Mesendoderm (in vitro differentiated cells): Measurements from ENCODE around the gene LRBA.

Experiments
- DNase-seq: peaks from one replicate; pipeline ENCODE4 v3.0.0; 2013
- H2AK5ac ChIP-seq: 2 replicates; pipeline ENCODE4 v1.6.1; 2013; ENCODE audit warnings: low read length, inconsistent platforms
- H2BK120ac ChIP-seq: 2 replicates; pipeline ENCODE4 v1.6.1; 2013; ENCODE audit warnings: low read depth, mild to moderate bottlenecking, low read length, moderate library complexity, mixed read lengths
- H2BK15ac ChIP-seq: replicated peaks from 2 replicates; pipeline ENCODE4 v1.6.1; 2013; ENCODE audit warnings: low read depth, mild to moderate bottlenecking, moderate library complexity
- H2BK5ac ChIP-seq: 2 replicates; pipeline ENCODE4 v1.6.1; 2013; ENCODE audit warnings: low read length, inconsistent platforms
- H3K18ac ChIP-seq: 2 replicates; pipeline ENCODE4 v1.6.1; 2013; ENCODE audit warnings: mild to moderate bottlenecking, low read length, mixed read lengths
- H3K23ac ChIP-seq: one replicate; pipeline ENCODE4 v1.6.1; 2013; ENCODE audit warnings: low read length
- H3K27ac ChIP-seq: 2 replicates; pipeline ENCODE4 v1.5.1; 2013; ENCODE audit warnings: low read depth, mild to moderate bottlenecking, inconsistent platforms, low read length, moderate library complexity
- H3K27me3 ChIP-seq: 2 replicates; pipeline ENCODE4 v1.6.1; 2013; ENCODE audit warnings: low read length, control low read depth, mild to moderate bottlenecking, inconsistent platforms; ENCODE audit not compliant: insufficient read depth, poor library complexity
- H3K36me3 ChIP-seq: 2 replicates; pipeline ENCODE4 v1.6.1; 2013; ENCODE audit warnings: low read length, inconsistent platforms; ENCODE audit not compliant: control insufficient read depth, insufficient read depth
- H3K4ac ChIP-seq: one replicate; pipeline ENCODE4 v1.6.1; 2013; ENCODE audit warnings: low read depth, mild to moderate bottlenecking, low read length, moderate library complexity
- H3K4me1 ChIP-seq: 2 replicates; pipeline ENCODE4 v1.6.1; 2013; ENCODE audit warnings: low read depth, low read length, inconsistent platforms; ENCODE audit not compliant: control insufficient read depth
- H3K4me2 ChIP-seq: 2 replicates; pipeline ENCODE4 v1.6.1; 2013; ENCODE audit warnings: low read length
- H3K4me3 ChIP-seq: 2 replicates; pipeline ENCODE4 v1.5.1; 2013; ENCODE audit warnings: mild to moderate bottlenecking, low read length
- H3K56ac ChIP-seq: one replicate; pipeline ENCODE4 v1.6.1; 2013; ENCODE audit warnings: low read length
- H3K79me1 ChIP-seq: 2 replicates; pipeline ENCODE4 v1.6.1; 2013; ENCODE audit warnings: low read length, inconsistent platforms
- H3K79me2 ChIP-seq: 2 replicates; pipeline ENCODE4 v1.6.1; 2013; ENCODE audit warnings: mild to moderate bottlenecking, low read length; ENCODE audit not compliant: control insufficient read depth, insufficient read depth
- H3K9ac ChIP-seq: 2 replicates; pipeline ENCODE4 v1.6.1; 2013; ENCODE audit warnings: low read length, inconsistent platforms
- H4K5ac ChIP-seq: one replicate; pipeline ENCODE4 v1.6.1; 2013; ENCODE audit warnings: low read length
- H4K8ac ChIP-seq: one replicate; pipeline ENCODE4 v1.6.1; 2013; ENCODE audit warnings: low read depth, mild to moderate bottlenecking, control low read depth, low read length, moderate library complexity
- WGBS: extraction: QIAGEN DNeasy Blood & Tissue Kit; methylation state at CpG from one replicate; pipeline ENCODE4 v1.1.7; 2013; ENCODE audit warnings: low lambda C conversion rate, missing lambda C conversion rate; ENCODE audit not compliant: insufficient coverage; ENCODE audit errors: extremely low coverage; 5-methylcytosine and 5-hydroxymethylcytosine counted together

The LRBA gene

GRCh38 chr4:150784939-150785338 is 230.1 kb downstream of the LRBA start:
- no peak overlapping the region for H3K9ac ChIP-seq
- H2BK120ac ChIP-seq = no peak overlapping the region
- no peak overlapping the region for H2BK5ac ChIP-seq
- no peaks in the 10 kb centered on the region for H3K36me3 ChIP-seq
- H3K4me1 ChIP-seq = peaks cover 7% of the 10 kb centered on the region
- H3K27me3 ChIP-seq = no peaks in the 10 kb centered on the region
- no peak overlapping the region for H3K4me3 ChIP-seq
- no peak overlapping the region for H3K23ac ChIP-seq
- H2BK15ac ChIP-seq = no peak overlapping the region
- no peaks in the 10 kb centered on the region for H3K79me2 ChIP-seq
- no peak overlapping the region for H4K5ac ChIP-seq
- H3K79me1 ChIP-seq = no peaks in the 10 kb centered on the region
- no peak overlapping the region for H4K8ac ChIP-seq
- no CpG with 5 or more reads among the region's 8 CpGs for WGBS
- no peak overlapping the region for H3K56ac ChIP-seq
- no peak overlapping the region for H3K4ac ChIP-seq
- peak overlapping the region; percentile 18 for H3K18ac ChIP-seq
- H3K4me2 ChIP-seq = no peak overlapping the region
- no peak for DNase-seq
- no peak overlapping the region for H3K27ac ChIP-seq
- H2AK5ac ChIP-seq = no peak overlapping the region

GRCh38 chr4:150784305-150784704 is 230.8 kb downstream of the LRBA start:
- Histone ChIP-seq H2BK5ac (no peak overlapping the region), H4K5ac (no peak overlapping the region), H3K36me3 (no peaks in the 10 kb centered on the region), H2BK15ac (no peak overlapping the region), H4K8ac (no peak overlapping the region), H3K4me2 (no peak overlapping the region), H3K18ac (no peak overlapping the region), H3K4me3 (no peak overlapping the region), H3K79me2 (no peaks in the 10 kb centered on the region), H3K23ac (no peak overlapping the region), H3K4ac (no peak overlapping the region), H3K56ac (no peak overlapping the region), H3K79me1 (no peaks in the 10 kb centered on the region), H3K4me1 (peaks cover 6% of the 10 kb centered on the region), H2AK5ac (no peak overlapping the region), H3K9ac (no peak overlapping the region), H3K27me3 (no peaks in the 10 kb centered on the region), H2BK120ac (no peak overlapping the region), H3K27ac (no peak overlapping the region)
- WGBS = no CpG with 5 or more reads among the region's 4 CpGs
- DNase-seq = peak; percentile 18

GRCh38 chr4:150782921-150783320 is 232.2 kb downstream of the LRBA start:
- Histone ChIP-seq H3K9ac (no peak overlapping the region), H3K23ac (no peak overlapping the region), H2BK5ac (no peak overlapping the region), H3K56ac (no peak overlapping the region), H2AK5ac (no peak overlapping the region), H3K4me3 (no peak overlapping the region), H2BK15ac (no peak overlapping the region), H3K4me2 (no peak overlapping the region), H3K4me1 (peaks cover 6% of the 10 kb centered on the region), H3K79me1 (no peaks in the 10 kb centered on the region), H4K5ac (no peak overlapping the region), H4K8ac (no peak overlapping the region), H2BK120ac (no peak overlapping the region), H3K27ac (no peak overlapping the region), H3K79me2 (no peaks in the 10 kb centered on the region), H3K18ac (no peak overlapping the region), H3K27me3 (no peaks in the 10 kb centered on the region), H3K4ac (no peak overlapping the region), H3K36me3 (no peaks in the 10 kb centered on the region)
- DNase-seq = peak; percentile 33
- WGBS = no CpG with 5 or more reads among the region's 2 CpGs

DNA sequence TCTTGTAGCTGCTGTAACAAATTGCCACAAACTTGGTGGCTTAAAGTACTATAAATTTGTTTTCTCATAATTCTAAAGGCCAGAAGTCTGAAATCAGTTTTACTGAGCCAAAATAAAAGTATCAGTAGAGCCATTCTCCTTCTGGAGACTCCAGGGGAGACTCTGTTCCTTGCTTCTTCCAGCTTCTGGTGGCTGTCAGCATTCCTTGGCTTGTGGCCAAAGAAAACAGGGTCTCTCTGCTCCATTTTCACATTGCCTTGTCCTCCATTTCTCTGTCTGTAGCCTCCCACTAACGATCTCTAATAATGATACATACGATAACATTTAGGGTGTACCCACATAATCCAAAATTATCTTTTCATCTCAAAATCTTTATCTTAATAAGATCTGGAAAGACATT is 232.8 kb downstream of the LRBA start:
- Histone ChIP-seq H3K4me3 (no peak overlapping the region), H3K79me1 (no peaks in the 10 kb centered on the region), H3K23ac (no peak overlapping the region), H3K79me2 (no peaks in the 10 kb centered on the region), H3K4me2 (no peak overlapping the region), H2BK120ac (no peak overlapping the region), H3K4ac (no peak overlapping the region), H3K9ac (no peak overlapping the region), H2BK5ac (no peak overlapping the region), H4K8ac (no peak overlapping the region), H3K18ac (no peak overlapping the region), H3K36me3 (no peaks in the 10 kb centered on the region), H3K4me1 (peaks cover 6% of the 10 kb centered on the region), H2AK5ac (no peak overlapping the region), H3K27ac (no peak overlapping the region), H3K27me3 (no peaks in the 10 kb centered on the region), H4K5ac (no peak overlapping the region), H2BK15ac (no peak overlapping the region), H3K56ac (no peak overlapping the region)
- DNase-seq = no peak
- WGBS = 100% methylated on average over 2 of the region's 2 CpGs

DNA sequence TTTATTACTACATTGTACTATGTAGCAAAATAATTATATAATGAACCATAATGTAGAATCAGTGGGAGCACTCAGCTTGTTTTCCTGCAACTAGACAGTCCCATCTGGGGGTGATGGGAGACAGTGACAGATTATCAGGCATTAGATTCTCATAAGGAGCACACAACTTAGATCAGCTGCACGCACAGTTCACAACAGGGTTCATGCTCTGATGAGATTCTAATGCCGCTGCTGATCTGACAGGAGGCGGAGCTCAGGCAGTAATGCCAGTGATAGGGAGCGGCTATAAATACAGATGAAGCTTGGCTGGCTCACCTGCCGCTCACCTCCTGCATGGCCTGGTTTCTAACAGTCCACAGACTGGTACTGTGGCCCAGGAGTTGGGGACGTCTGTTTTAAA is 233.9 kb downstream of the LRBA start:
- no peak overlapping the region for H3K4ac ChIP-seq
- H3K4me3 ChIP-seq = no peak overlapping the region
- H2BK5ac ChIP-seq = no peak overlapping the region
- no peak overlapping the region for H2BK15ac ChIP-seq
- H2AK5ac ChIP-seq = no peak overlapping the region
- WGBS = no CpG with 5 or more reads among the region's 6 CpGs
- no peaks in the 10 kb centered on the region for H3K36me3 ChIP-seq
- no peak overlapping the region for H4K5ac ChIP-seq
- H3K18ac ChIP-seq = no peak overlapping the region
- H3K27me3 ChIP-seq = no peaks in the 10 kb centered on the region
- H3K23ac ChIP-seq = no peak overlapping the region
- H3K4me2 ChIP-seq = no peak overlapping the region
- no peak overlapping the region for H4K8ac ChIP-seq
- H3K9ac ChIP-seq = no peak overlapping the region
- H3K4me1 ChIP-seq = peaks cover 6% of the 10 kb centered on the region
- no peak for DNase-seq
- H3K56ac ChIP-seq = no peak overlapping the region
- no peak overlapping the region for H3K27ac ChIP-seq
- no peak overlapping the region for H2BK120ac ChIP-seq
- no peaks in the 10 kb centered on the region for H3K79me2 ChIP-seq
- no peaks in the 10 kb centered on the region for H3K79me1 ChIP-seq

GRCh38 chr4:150779707-150780106 is 235.4 kb downstream of the LRBA start:
- Histone ChIP-seq H3K4me2 (no peak overlapping the region), H3K27me3 (no peaks in the 10 kb centered on the region), H2BK120ac (no peak overlapping the region), H3K4me1 (peaks cover 3% of the 10 kb centered on the region), H3K79me1 (no peaks in the 10 kb centered on the region), H3K56ac (no peak overlapping the region), H3K4me3 (no peak overlapping the region), H3K27ac (no peak overlapping the region), H3K23ac (no peak overlapping the region), H3K4ac (no peak overlapping the region), H3K36me3 (no peaks in the 10 kb centered on the region), H4K8ac (no peak overlapping the region), H2AK5ac (no peak overlapping the region), H3K9ac (no peak overlapping the region), H2BK5ac (no peak overlapping the region), H3K79me2 (no peaks in the 10 kb centered on the region), H4K5ac (no peak overlapping the region), H2BK15ac (no peak overlapping the region), H3K18ac (no peak overlapping the region)
- no CpG with 5 or more reads among the region's 1 CpG for WGBS
- no peak for DNase-seq
